Endodermal cell (in vitro differentiated cells): Measurements from ENCODE around the gene FKBP1B. TPM values are rescaled to one million over a fixed set of nuclear protein-coding genes. Genes with fewer than 3 reads are reported as not detected.

ENCODE experiments used
- DNase-seq: peaks from one replicate; pipeline ENCODE4 v3.0.0-alpha.2; 2017
- H3K27ac ChIP-seq: 2 replicates; pipeline ENCODE4 v1.5.1; 2013; ENCODE audit warnings: mild to moderate bottlenecking, low read depth, low read length, moderate library complexity
- H3K27me3 ChIP-seq: 2 replicates; pipeline ENCODE4 v1.6.1; 2013; ENCODE audit warnings: mild to moderate bottlenecking, low read length, moderate library complexity; ENCODE audit not compliant: insufficient read depth, control insufficient read depth, poor library complexity, severe bottlenecking
- H3K36me3 ChIP-seq: 2 replicates; pipeline ENCODE4 v1.7.0; 2013; ENCODE audit warnings: mild to moderate bottlenecking, low read length, moderate library complexity; ENCODE audit not compliant: control insufficient read depth, insufficient read depth
- H3K4me1 ChIP-seq: one replicate; pipeline ENCODE4 v1.7.0; 2013; ENCODE audit warnings: low read length; ENCODE audit not compliant: control insufficient read depth, insufficient read depth
- H3K4me3 ChIP-seq: 2 replicates; pipeline ENCODE4 v1.5.1; 2013; ENCODE audit warnings: mild to moderate bottlenecking, low read length, moderate library complexity
- H3K9ac ChIP-seq: 2 replicates; pipeline ENCODE4 v1.6.1; 2013; ENCODE audit warnings: mild to moderate bottlenecking, low read length, moderate library complexity; ENCODE audit not compliant: poor library complexity, severe bottlenecking; ENCODE audit errors: extremely low read depth
- H3K9me3 ChIP-seq: 2 replicates; pipeline ENCODE4 v1.6.1; 2013; ENCODE audit warnings: mild to moderate bottlenecking, low read length, moderate library complexity; ENCODE audit not compliant: control insufficient read depth
- H3K27ac Mint-ChIP-seq: 2 replicates; pipeline ENCODE4 v1.8.0; 2020; ENCODE audit warnings: mixed read lengths
- H3K27me3 Mint-ChIP-seq: 2 replicates; pipeline ENCODE4 v1.8.0; 2021; ENCODE audit warnings: mild to moderate bottlenecking, mixed read lengths; ENCODE audit not compliant: insufficient read depth
- H3K36me3 Mint-ChIP-seq: 2 replicates; pipeline ENCODE4 v1.8.0; 2020; ENCODE audit warnings: low read depth, mixed read lengths
- H3K4me1 Mint-ChIP-seq: 2 replicates; pipeline ENCODE4 v1.8.0; 2020; ENCODE audit warnings: mixed read lengths
- H3K4me3 Mint-ChIP-seq: 2 replicates; pipeline ENCODE4 v1.8.0; 2020; ENCODE audit warnings: mild to moderate bottlenecking, moderate library complexity, mixed read lengths
- H3K9me3 Mint-ChIP-seq: 2 replicates; pipeline ENCODE4 v1.8.0; 2020; ENCODE audit warnings: mild to moderate bottlenecking, mixed read lengths
- WGBS, 2 experiments: methylation state at CpG; one replicate each; pipeline versions ENCODE4 v1.1.5 to v1.1.7; 2013; ENCODE audit warnings: missing lambda C conversion rate in 2 of 2, mixed read lengths in 1 of 2; ENCODE audit not compliant: insufficient coverage in 1 of 2, insufficient read length in 1 of 2; 5-methylcytosine and 5-hydroxymethylcytosine counted together
- total RNA-seq, 2 donors: library from RNA; stranded (reverse); fragmentation: NEBNext Ultra II Directional in 1 of 2; extraction: Animal tissue kit (Norgen Biotek cat#: 25700) in 1 of 2; gene quantifications; 2 replicates in 1 of 2; 3 replicates in 1 of 2; pipeline ENCODE4 v1.2.1, GENCODE V29; 2021
- TF ChIP-seq, protein P1 (sequence below): fragments of 200-600 bp; sonication (generic); conservative IDR thresholded peaks from 2 replicates; pipeline ENCODE4 v1.5.0; 2021; ENCODE audit warnings: antibody characterized with exemption, mild to moderate bottlenecking

The FKBP1B gene
- total RNA-seq, 2 donors from 2014 or later = 35.3 to 39.0 TPM

DNA sequence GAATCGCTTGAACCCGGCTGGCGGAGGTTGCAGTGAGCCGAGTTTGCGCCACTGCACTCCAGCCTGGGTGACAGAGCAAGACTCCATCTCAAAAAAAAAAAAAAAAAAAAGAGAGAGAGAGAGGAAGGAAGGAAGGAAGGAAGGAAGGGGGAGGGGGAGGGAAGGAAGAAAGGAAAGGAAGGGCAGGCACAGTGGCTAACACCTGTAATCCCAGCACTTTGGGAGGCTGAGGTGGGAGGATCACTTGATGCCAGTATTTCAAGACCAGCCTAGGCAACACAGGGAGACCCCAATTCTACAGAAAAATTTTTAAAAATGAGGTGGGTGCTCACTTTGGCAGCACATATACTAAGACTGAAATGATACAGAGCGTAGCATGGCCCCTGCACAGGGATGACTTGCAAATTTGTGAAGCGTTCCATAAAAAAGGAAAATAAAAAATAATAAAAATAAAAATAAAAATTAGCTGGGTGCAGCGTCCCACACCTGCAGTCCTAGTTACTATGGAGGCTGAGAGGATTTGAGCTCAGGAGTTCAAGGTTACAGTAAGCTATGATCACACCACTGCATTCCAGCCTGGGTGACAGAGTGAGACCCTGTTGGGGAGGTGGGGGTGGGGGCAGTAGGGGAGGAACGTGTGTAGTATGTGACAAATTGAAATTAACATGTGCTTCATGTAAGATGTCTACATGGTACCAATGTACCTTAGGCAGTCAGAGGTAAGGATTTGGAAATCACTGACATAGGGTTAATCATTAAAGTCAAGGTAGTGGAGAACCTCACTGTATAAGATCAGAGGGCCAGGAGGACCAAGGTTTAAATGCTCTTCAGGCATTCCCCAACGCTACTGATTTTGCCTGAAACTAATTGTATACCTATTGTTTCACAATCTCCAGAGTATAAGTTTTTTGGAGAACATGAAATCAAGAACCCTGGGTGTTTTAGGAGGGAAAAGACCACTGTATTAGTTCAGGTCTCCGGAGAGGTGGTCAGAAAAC lies 3.7 kb upstream of the FKBP1B start:
- Histone ChIP-seq H3K36me3 (no peaks in the 10 kb centered on the region), H3K27me3 (no peaks in the 10 kb centered on the region), H3K9ac (no peak overlapping the region), H3K4me3 (peak overlapping the region; percentile 89), H3K4me1 (no peaks in the 10 kb centered on the region), H3K27ac (no peak overlapping the region), H3K9me3 (no peaks in the 10 kb centered on the region)
- Mint-ChIP-seq H3K4me3 (peak overlapping the region; percentile 98), H3K27me3 (peaks cover 2% of the 10 kb centered on the region), H3K9me3 (no peaks in the 10 kb centered on the region), H3K36me3 (peaks cover 4% of the 10 kb centered on the region), H3K27ac (peak overlapping the region; percentile 30), H3K4me1 (peaks cover 11% of the 10 kb centered on the region)
- 79 to 83% methylated on average over 4 to 11 of the region's 11 CpGs for WGBS, 2 experiments
- TF ChIP-seq, protein P1, sequence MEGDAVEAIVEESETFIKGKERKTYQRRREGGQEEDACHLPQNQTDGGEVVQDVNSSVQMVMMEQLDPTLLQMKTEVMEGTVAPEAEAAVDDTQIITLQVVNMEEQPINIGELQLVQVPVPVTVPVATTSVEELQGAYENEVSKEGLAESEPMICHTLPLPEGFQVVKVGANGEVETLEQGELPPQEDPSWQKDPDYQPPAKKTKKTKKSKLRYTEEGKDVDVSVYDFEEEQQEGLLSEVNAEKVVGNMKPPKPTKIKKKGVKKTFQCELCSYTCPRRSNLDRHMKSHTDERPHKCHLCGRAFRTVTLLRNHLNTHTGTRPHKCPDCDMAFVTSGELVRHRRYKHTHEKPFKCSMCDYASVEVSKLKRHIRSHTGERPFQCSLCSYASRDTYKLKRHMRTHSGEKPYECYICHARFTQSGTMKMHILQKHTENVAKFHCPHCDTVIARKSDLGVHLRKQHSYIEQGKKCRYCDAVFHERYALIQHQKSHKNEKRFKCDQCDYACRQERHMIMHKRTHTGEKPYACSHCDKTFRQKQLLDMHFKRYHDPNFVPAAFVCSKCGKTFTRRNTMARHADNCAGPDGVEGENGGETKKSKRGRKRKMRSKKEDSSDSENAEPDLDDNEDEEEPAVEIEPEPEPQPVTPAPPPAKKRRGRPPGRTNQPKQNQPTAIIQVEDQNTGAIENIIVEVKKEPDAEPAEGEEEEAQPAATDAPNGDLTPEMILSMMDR = no peak
- no peak for DNase-seq

DNA sequence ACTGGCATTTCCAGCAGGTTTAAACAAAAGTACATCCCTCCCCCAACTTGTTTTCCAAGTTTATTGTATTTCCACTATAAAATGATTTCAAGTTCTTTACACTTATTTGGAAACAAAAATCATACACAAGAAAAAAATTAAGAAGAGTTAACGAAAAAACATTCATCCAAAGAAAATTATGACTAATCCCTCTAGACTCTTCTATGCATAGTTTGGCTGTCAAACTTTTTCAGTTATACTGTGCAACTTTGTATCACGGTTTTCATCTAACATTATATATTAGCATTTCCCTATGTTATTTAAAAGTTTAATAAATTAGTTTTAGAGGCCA lies 3.0 kb upstream of the FKBP1B start:
- Histone ChIP-seq H3K27ac (no peak overlapping the region), H3K4me1 (no peaks in the 10 kb centered on the region), H3K27me3 (no peaks in the 10 kb centered on the region), H3K36me3 (no peaks in the 10 kb centered on the region), H3K9me3 (no peaks in the 10 kb centered on the region), H3K4me3 (peak overlapping the region; percentile 89), H3K9ac (peak overlapping the region; percentile 44)
- H3K27ac Mint-ChIP-seq = peak overlapping the region; percentile 30
- peaks cover 2% of the 10 kb centered on the region for H3K27me3 Mint-ChIP-seq
- DNase-seq = no peak
- no peaks in the 10 kb centered on the region for H3K9me3 Mint-ChIP-seq
- H3K4me3 Mint-ChIP-seq = peak overlapping the region; percentile 98
- peaks cover 4% of the 10 kb centered on the region for H3K36me3 Mint-ChIP-seq
- peaks cover 11% of the 10 kb centered on the region for H3K4me1 Mint-ChIP-seq
- TF ChIP-seq, protein P1 = no peak
- WGBS, 2 experiments = 0 to 1% methylated on average over 1 to 2 of the region's 2 CpGs

DNA sequence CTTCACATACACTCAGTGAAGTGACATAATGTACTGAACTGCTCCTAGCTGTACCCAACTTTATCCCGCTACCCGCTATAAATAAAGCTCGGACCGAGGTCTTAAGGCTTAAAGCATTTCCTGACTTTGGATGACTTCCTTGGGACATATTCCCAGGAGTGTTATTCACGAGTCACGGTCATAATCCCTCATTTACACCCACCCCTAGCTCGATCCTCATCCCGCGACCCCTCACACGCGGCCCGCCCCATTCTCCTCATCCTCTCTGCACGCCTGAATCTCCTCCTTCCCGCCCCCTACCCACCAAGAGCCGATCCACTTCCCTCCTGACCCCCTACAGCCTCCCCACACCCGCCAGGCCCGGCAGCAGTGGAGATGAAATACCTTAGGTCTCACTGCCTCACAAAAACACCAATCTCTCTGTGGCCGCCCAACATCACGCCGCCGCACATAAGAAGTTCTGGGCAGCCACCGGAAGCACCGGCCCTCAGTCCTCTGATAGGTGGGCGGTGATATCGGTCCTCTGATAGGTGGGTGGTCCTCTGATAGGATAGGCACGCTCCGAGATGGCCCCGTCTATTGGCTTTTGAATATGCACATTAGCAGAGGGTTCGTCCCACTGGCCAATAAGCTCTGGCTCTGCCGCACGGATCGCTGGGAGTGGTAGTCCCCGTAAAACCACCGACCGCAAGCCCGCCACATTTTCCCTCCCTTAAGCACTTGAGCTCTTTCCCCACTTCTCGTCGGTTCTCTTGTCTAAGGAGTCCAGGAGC lies 2.4 kb upstream of the FKBP1B start, which contains the start of gene WDCP:
WDCP (minus strand) TSS at position 462 of the 773 bp plus-strand sequence. CDS start 7,897 bp downstream, outside the sequence.
- Mint-ChIP-seq H3K9me3 (no peaks in the 10 kb centered on the region), H3K27me3 (peaks cover 2% of the 10 kb centered on the region), H3K4me3 (peak within 1 kb of the TSS; percentile 98), H3K4me1 (peaks cover 11% of the 10 kb centered on the region), H3K27ac (peak within 1 kb of the TSS; percentile 96), H3K36me3 (peaks cover 4% of the 10 kb centered on the region)
- Histone ChIP-seq H3K9me3 (no peaks in the 10 kb centered on the region), H3K27me3 (no peaks in the 10 kb centered on the region), H3K36me3 (no peaks in the 10 kb centered on the region), H3K4me1 (no peaks in the 10 kb centered on the region), H3K9ac (peak within 1 kb of the TSS; percentile 44), H3K4me3 (peak within 1 kb of the TSS; percentile 89), H3K27ac (no peak within 1 kb of the TSS)
- DNase-seq = peak; percentile 98
- 0% methylated on average over 27 to 38 of the region's 38 CpGs for WGBS, 2 experiments
- TF ChIP-seq, protein P1 = no peak
